Osteocyte (in vitro differentiated cells): ENCODE results near the gene SEC61B. TPM values are rescaled to one million over a fixed set of nuclear protein-coding genes. Genes with fewer than 3 reads are reported as not detected.
"Not testable (repeated sequence)": the region's sequence is repeated elsewhere in the genome, so short reads cannot be mapped to it uniquely, and the experiment has no call there.

Source experiments
- DNase-seq: peaks from one replicate; pipeline ENCODE4 v3.0.0; 2021; ENCODE audit warnings: mixed read lengths; ENCODE audit not compliant: unreplicated experiment; ENCODE audit errors: extremely low spot score
- H3K27ac Mint-ChIP-seq: one replicate; pipeline ENCODE4 v1.8.0; 2021; ENCODE audit warnings: mild to moderate bottlenecking, mixed read lengths; ENCODE audit not compliant: unreplicated experiment
- H3K27me3 Mint-ChIP-seq: one replicate; pipeline ENCODE4 v1.8.0; 2021; ENCODE audit warnings: mixed read lengths; ENCODE audit not compliant: unreplicated experiment
- H3K36me3 Mint-ChIP-seq: one replicate; pipeline ENCODE4 v1.8.0; 2021; ENCODE audit warnings: mixed read lengths; ENCODE audit not compliant: unreplicated experiment
- H3K4me1 Mint-ChIP-seq: one replicate; pipeline ENCODE4 v1.8.0; 2021; ENCODE audit warnings: mixed read lengths; ENCODE audit not compliant: unreplicated experiment
- H3K4me3 Mint-ChIP-seq: one replicate; pipeline ENCODE4 v1.8.0; 2021; ENCODE audit warnings: mild to moderate bottlenecking, moderate library complexity, mixed read lengths; ENCODE audit not compliant: unreplicated experiment
- H3K9me3 Mint-ChIP-seq: one replicate; pipeline ENCODE4 v1.8.0; 2021; ENCODE audit warnings: mixed read lengths; ENCODE audit not compliant: unreplicated experiment
- CTCF ChIP-seq: fragments of 200-600 bp; sonication (generic); IDR thresholded peaks from 2 replicates; pipeline ENCODE4 v1.5.0; 2021; ENCODE audit warnings: antibody characterized with exemption, mild to moderate bottlenecking, moderate library complexity
- total RNA-seq: library from RNA; stranded (reverse); gene quantifications from 2 replicates; pipeline ENCODE4 v1.2.1, GENCODE V29; 2021

SEC61B gene
- total RNA-seq, 1 donor from 2014 or later = 148 TPM

GRCh38 chr9:99192786-99193465, 29.2 kb upstream of the SEC61B start:
- Mint-ChIP-seq H3K4me3 (no peak overlapping the region), H3K27ac (no peak overlapping the region), H3K36me3 (peaks cover 2% of the 10 kb centered on the region), H3K9me3 (no peaks in the 10 kb centered on the region), H3K27me3 (peaks cover 66% of the 10 kb centered on the region), H3K4me1 (peaks cover 4% of the 10 kb centered on the region)
- no peak for DNase-seq
- peak; percentile 19 for TF ChIP-seq CTCF

- no peak overlapping the region for H3K4me3 Mint-ChIP-seq
- H3K27me3 Mint-ChIP-seq = peaks cover 66% of the 10 kb centered on the region
- no peak overlapping the region for H3K27ac Mint-ChIP-seq
- DNase-seq = no peak
- peaks cover 2% of the 10 kb centered on the region for H3K36me3 Mint-ChIP-seq
- TF ChIP-seq CTCF = no peak
- no peaks in the 10 kb centered on the region for H3K9me3 Mint-ChIP-seq
- peaks cover 4% of the 10 kb centered on the region for H3K4me1 Mint-ChIP-seq
These were observed 28.6 kb upstream of the SEC61B start for GRCh38 chr9:99193466-99193821.

GRCh38 chr9:99196484-99196883, 25.6 kb upstream of the SEC61B start:
- DNase-seq, H3K4me3 Mint-ChIP-seq, H3K4me1 Mint-ChIP-seq, H3K36me3 Mint-ChIP-seq, H3K9me3 Mint-ChIP-seq, H3K27ac Mint-ChIP-seq: not testable (repeated sequence)
- H3K27me3 Mint-ChIP-seq = peaks cover 56% of the 10 kb centered on the region

- Mint-ChIP-seq H3K4me1 (no peaks in the 10 kb centered on the region), H3K27ac (no peak overlapping the region), H3K4me3 (no peak overlapping the region), H3K36me3 (peaks cover 2% of the 10 kb centered on the region), H3K27me3 (peaks cover 51% of the 10 kb centered on the region), H3K9me3 (no peaks in the 10 kb centered on the region)
- no peak for DNase-seq
- no peak for TF ChIP-seq CTCF
These were observed 24.9 kb upstream of the SEC61B start for GRCh38 chr9:99197124-99197630.

GRCh38 chr9:99197987-99198386, 24.1 kb upstream of the SEC61B start:
- peaks cover 46% of the 10 kb centered on the region for H3K27me3 Mint-ChIP-seq
- no peak overlapping the region for H3K27ac Mint-ChIP-seq
- no peaks in the 10 kb centered on the region for H3K9me3 Mint-ChIP-seq
- H3K4me1 Mint-ChIP-seq = no peaks in the 10 kb centered on the region
- H3K36me3 Mint-ChIP-seq = peaks cover 2% of the 10 kb centered on the region
- no peak for TF ChIP-seq CTCF
- H3K4me3 Mint-ChIP-seq = no peak overlapping the region
- no peak for DNase-seq
